HepG2 (cell line): Measurements from ENCODE around the gene ASPM. TPM values are rescaled to one million over a fixed set of nuclear protein-coding genes. Genes with fewer than 3 reads are reported as not detected.

Experiments
- CBX5 ChIP-seq: sonication (generic); formaldehyde crosslinking; IDR thresholded peaks from 2 replicates; pipeline ENCODE4 v1.4.0; 2020; ENCODE audit warnings: missing genetic modification reagents, borderline replicate concordance
- FOXM1 ChIP-seq: sonication (generic); formaldehyde crosslinking; IDR thresholded peaks from 2 replicates; pipeline ENCODE4 v1.5.0; 2020; ENCODE audit warnings: missing genetic modification reagents
- GABPB1 ChIP-seq: IDR thresholded peaks from 2 replicates; pipeline ENCODE4 v1.6.1; 2016; ENCODE audit warnings: mild to moderate bottlenecking, missing genetic modification reagents, moderate library complexity, missing compliant biosample characterization
- HDAC2 ChIP-seq: sonication (generic); formaldehyde crosslinking; IDR thresholded peaks from 2 replicates; pipeline ENCODE4 v1.4.0; 2020; ENCODE audit warnings: missing genetic modification reagents
- KDM5A ChIP-seq: fragments of 200-600 bp; sonication (generic); IDR thresholded peaks from 2 replicates; pipeline ENCODE4 v1.7.0; 2018; ENCODE audit warnings: antibody characterized with exemption, mild to moderate bottlenecking, low read length, borderline replicate concordance
- MTF2 ChIP-seq: sonication (generic); formaldehyde crosslinking; IDR thresholded peaks from 2 replicates; pipeline ENCODE4 v1.5.0; 2020; ENCODE audit warnings: missing genetic modification reagents, borderline replicate concordance
- MXD4 ChIP-seq: IDR thresholded peaks from 2 replicates; pipeline ENCODE4 v1.6.1; 2016; ENCODE audit warnings: mild to moderate bottlenecking, missing biosample characterization, missing genetic modification reagents
- NKX3-1 ChIP-seq: sonication (generic); formaldehyde crosslinking; IDR thresholded peaks from 2 replicates; pipeline ENCODE4 v1.5.0; 2020; ENCODE audit warnings: missing genetic modification reagents
- PRDM4 ChIP-seq: sonication (generic); formaldehyde crosslinking; IDR thresholded peaks from 2 replicates; pipeline ENCODE4 v1.9.0; 2021; ENCODE audit warnings: missing genetic modification reagents, borderline replicate concordance
- RCOR2 ChIP-seq: IDR thresholded peaks from 2 replicates; pipeline ENCODE4 v1.6.1; 2016; ENCODE audit warnings: missing biosample characterization, missing genetic modification reagents
- REPIN1 ChIP-seq: sonication (generic); formaldehyde crosslinking; IDR thresholded peaks from 2 replicates; pipeline ENCODE4 v1.8.0; 2022; ENCODE audit warnings: missing genetic modification reagents, low read depth, mild to moderate bottlenecking, borderline replicate concordance
- SIN3A ChIP-seq: IDR thresholded peaks from 2 replicates; pipeline ENCODE4 v1.6.1; 2011; ENCODE audit warnings: low read depth, mild to moderate bottlenecking, control low read depth, low read length, borderline replicate concordance
- SMAD9 ChIP-seq: sonication (generic); formaldehyde crosslinking; IDR thresholded peaks from 2 replicates; pipeline ENCODE4 v1.5.1; 2020; ENCODE audit warnings: mild to moderate bottlenecking, missing genetic modification reagents
- TBP ChIP-seq: sonication (generic); formaldehyde crosslinking; IDR thresholded peaks from 2 replicates; pipeline ENCODE4 v1.5.0; 2020; ENCODE audit warnings: missing genetic modification reagents
- TBX2 ChIP-seq: sonication (generic); formaldehyde crosslinking; IDR thresholded peaks from 2 replicates; pipeline ENCODE4 v1.5.0; 2020; ENCODE audit warnings: missing genetic modification reagents, mild to moderate bottlenecking, borderline replicate concordance
- ZNF225 ChIP-seq: sonication (generic); formaldehyde crosslinking; IDR thresholded peaks from 2 replicates; pipeline ENCODE4 v1.4.0; 2020; ENCODE audit warnings: mild to moderate bottlenecking, missing genetic modification reagents
- ZNF326 ChIP-seq: sonication (generic); formaldehyde crosslinking; IDR thresholded peaks from 2 replicates; pipeline ENCODE4 v1.4.0; 2020; ENCODE audit warnings: missing genetic modification reagents, borderline replicate concordance
- ZNF337 ChIP-seq: sonication (generic); formaldehyde crosslinking; IDR thresholded peaks from 2 replicates; pipeline ENCODE4 v1.5.1; 2020; ENCODE audit warnings: missing genetic modification reagents, low read depth, mild to moderate bottlenecking, borderline replicate concordance
- ZNF790 ChIP-seq: sonication (generic); formaldehyde crosslinking; IDR thresholded peaks from 2 replicates; pipeline ENCODE4 v1.8.0; 2022; ENCODE audit warnings: missing genetic modification reagents, mild to moderate bottlenecking, borderline replicate concordance
- polyA plus RNA-seq, 8 experiments: library from polyadenylated mRNA; depleted of rRNA in 3 of 8; stranded (reverse) in 7 of 8; unstranded in 1 of 8; fragments of >200 nt; fragmentation: Illumina TruSeq in 4 of 8; extraction: Trizol in 4 of 8; gene quantifications; 2 replicates each; pipeline versions ENCODE4 v1.2.1 to v1.2.3, GENCODE V29; 2011 to 2016; ENCODE audit warnings: low read depth in 4 of 8, missing spikeins in 1 of 8, mixed read lengths in 1 of 8; ENCODE audit not compliant: insufficient read depth in 1 of 8
- total RNA-seq, 5 experiments: library from RNA; depleted of rRNA; stranded (reverse); fragments of >200 nt; fragmentation: Illumina TruSeq; extraction: Trizol; gene quantifications; 2 replicates each; pipeline ENCODE4 v1.2.3, GENCODE V29; 2016; ENCODE audit warnings: low read depth in 1 of 5
- TF ChIP-seq, protein P1 (sequence below): sonication (generic); formaldehyde crosslinking; IDR thresholded peaks from 2 replicates; pipeline ENCODE4 v1.5.0; 2020; ENCODE audit warnings: mild to moderate bottlenecking, missing genetic modification reagents

The ASPM gene
- total and polyA plus RNA-seq, 2 of the 13 experiments (the other 11 are each of a cell fraction or from before 2014, with no cell fraction given) = 7.7 to 29.1 TPM

DNA sequence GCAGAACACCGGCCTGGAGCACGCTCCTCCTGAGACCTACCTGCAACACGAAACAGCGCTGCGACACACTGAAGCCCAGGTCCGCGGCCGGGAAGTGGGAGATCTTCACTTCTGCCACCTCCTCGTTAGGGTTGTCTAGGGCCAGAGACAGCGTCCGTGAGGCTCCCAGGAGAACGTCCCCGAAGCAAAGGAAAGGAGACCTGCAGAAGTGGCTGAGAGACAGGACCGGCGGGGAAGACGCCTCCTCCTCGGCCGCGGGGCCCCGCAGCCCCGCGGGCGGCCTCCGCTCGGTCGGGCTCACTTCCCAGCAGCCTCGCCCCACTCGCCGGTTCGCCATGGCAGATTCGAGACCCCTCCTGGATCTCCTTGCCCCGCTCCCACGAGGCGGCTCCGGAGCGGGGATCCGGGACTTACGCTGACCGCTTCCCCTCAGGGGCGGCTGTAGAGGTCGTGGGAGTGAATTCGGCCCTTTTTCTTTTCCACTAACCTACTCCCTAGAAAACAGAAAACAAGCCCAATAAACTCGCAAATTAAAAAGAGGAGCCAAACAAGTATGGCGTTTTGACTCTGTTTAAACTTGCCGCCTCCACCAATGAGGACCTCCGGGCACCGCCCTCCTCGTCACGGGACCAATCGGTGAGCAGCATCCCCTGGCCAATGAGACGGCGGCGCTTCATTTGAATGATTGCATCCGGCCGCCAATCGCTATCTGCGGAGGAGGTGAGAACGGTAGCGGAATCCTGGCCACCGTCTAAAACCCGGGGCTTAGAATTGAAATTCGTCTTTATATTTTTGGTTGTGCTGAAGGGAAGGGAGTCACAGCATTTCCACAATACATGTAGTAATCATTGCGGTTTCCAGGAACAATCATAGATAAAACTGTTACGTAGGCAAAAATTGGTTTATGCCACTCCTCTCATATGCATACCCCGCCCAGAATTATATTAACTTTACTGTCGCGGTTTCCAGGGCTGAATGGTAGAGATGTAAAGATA lies at the start of gene ASPM (continued):
- peak; percentile 91 for TF ChIP-seq KDM5A
- TF ChIP-seq MTF2 = no peak
- no peak for TF ChIP-seq ZNF790 (CRISPR knock-in tag)
- TF ChIP-seq TBX2 = no peak
- peak; percentile 80 for TF ChIP-seq MXD4 (CRISPR knock-in tag)
- TF ChIP-seq ZNF337 (CRISPR knock-in tag) = no peak
- TF ChIP-seq TBP (CRISPR knock-in tag) = no peak
- TF ChIP-seq FOXM1 (CRISPR knock-in tag) = peak; percentile 95; the same call in 1 of the 2 replicates
- TF ChIP-seq PRDM4 (CRISPR knock-in tag) = no peak
- no peak for TF ChIP-seq CBX5 (CRISPR knock-in tag)
- TF ChIP-seq, protein P1, sequence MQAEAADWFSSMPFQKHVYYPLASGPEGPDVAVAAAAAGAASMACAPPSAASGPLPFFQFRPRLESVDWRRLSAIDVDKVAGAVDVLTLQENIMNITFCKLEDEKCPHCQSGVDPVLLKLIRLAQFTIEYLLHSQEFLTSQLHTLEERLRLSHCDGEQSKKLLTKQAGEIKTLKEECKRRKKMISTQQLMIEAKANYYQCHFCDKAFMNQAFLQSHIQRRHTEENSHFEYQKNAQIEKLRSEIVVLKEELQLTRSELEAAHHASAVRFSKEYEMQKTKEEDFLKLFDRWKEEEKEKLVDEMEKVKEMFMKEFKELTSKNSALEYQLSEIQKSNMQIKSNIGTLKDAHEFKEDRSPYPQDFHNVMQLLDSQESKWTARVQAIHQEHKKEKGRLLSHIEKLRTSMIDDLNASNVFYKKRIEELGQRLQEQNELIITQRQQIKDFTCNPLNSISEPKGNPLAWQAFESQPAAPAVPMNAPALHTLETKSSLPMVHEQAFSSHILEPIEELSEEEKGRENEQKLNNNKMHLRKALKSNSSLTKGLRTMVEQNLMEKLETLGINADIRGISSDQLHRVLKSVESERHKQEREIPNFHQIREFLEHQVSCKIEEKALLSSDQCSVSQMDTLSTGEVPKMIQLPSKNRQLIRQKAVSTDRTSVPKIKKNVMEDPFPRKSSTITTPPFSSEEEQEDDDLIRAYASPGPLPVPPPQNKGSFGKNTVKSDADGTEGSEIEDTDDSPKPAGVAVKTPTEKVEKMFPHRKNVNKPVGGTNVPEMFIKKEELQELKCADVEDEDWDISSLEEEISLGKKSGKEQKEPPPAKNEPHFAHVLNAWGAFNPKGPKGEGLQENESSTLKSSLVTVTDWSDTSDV (CRISPR knock-in tag) = no peak
- no peak for TF ChIP-seq ZNF326 (CRISPR knock-in tag)
- 0 out of 2 replicates have a peak, but pooled peaks have one; percentile 41 for TF ChIP-seq ZNF225
- TF ChIP-seq GABPB1 = peak; percentile 48
- TF ChIP-seq SIN3A = peak; percentile 98
- TF ChIP-seq REPIN1 (CRISPR knock-in tag) = peak; percentile 85
- TF ChIP-seq HDAC2 = peak; percentile 30; the same call in 1 of the 2 replicates
- no peak for TF ChIP-seq SMAD9 (CRISPR knock-in tag)
- no peak for TF ChIP-seq NKX3-1 (CRISPR knock-in tag)
- no peak for TF ChIP-seq RCOR2 (CRISPR knock-in tag)
